MM.1S (cell line): ENCODE measurements around the gene SLC4A5.
"Not testable (repeated sequence)": the region's sequence is repeated elsewhere in the genome, so short reads cannot be mapped to it uniquely, and the experiment has no call there.

Source experiments
- CTCF ChIP-seq: fragments of 300-600 bp; sonication (generic); IDR thresholded peaks from 2 replicates; pipeline ENCODE4 v1.5.1; 2016; ENCODE audit warnings: antibody characterized with exemption, low read length, mixed read lengths
- EZH2 ChIP-seq: fragments of 300-600 bp; sonication (generic); optimal IDR thresholded peaks from 2 replicates; pipeline ENCODE3; 2017; ENCODE audit warnings: low read depth, mild to moderate bottlenecking, antibody characterized with exemption, low read length, mixed read lengths
- EZH2phosphoT487 ChIP-seq: fragments of 300-600 bp; sonication (generic); IDR thresholded peaks from 2 replicates; pipeline ENCODE4 v1.6.1; 2018; ENCODE audit warnings: antibody characterized with exemption, low read length

- TF ChIP-seq EZH2phosphoT487, CTCF, EZH2: not testable (repeated sequence)
Observed at GRCh38 chr2:74229865-74230264, 113.4 kb downstream of the SLC4A5 start.
